RWPE2 (cell line): ENCODE data around the gene UBXN7.

Experiments used
- ATAC-seq: fragments of 200-7000 bp; cut with Tn5 transposase; 3 replicates; pipeline ENCODE4 v1.9.1; 2021; ENCODE audit warnings: low read depth
- DNase-seq: peaks from one replicate; pipeline ENCODE4 v3.0.0-alpha.2; 2020; ENCODE audit warnings: low spot score
- H3K27ac ChIP-seq: fragments of 450-650 bp; 2 replicates; pipeline ENCODE4 v1.5.1; 2017; ENCODE audit warnings: mild to moderate bottlenecking; ENCODE audit not compliant: poor library complexity, severe bottlenecking
- H3K27me3 ChIP-seq: fragments of 250-450 bp; sonication (Bioruptor Pico); 2 replicates; pipeline ENCODE4 v1.5.1; 2021; ENCODE audit warnings: mild to moderate bottlenecking, moderate library complexity; ENCODE audit not compliant: insufficient read depth, poor library complexity, severe bottlenecking
- H3K36me3 ChIP-seq: fragments of 250-450 bp; sonication (Bioruptor Pico); 2 replicates; pipeline ENCODE4 v1.5.1; 2020; ENCODE audit warnings: low read depth, mild to moderate bottlenecking, moderate library complexity
- H3K4me1 ChIP-seq: fragments of 250-450 bp; sonication (Bioruptor Pico); 2 replicates; pipeline ENCODE4 v1.5.1; 2021; ENCODE audit warnings: mild to moderate bottlenecking, moderate library complexity; ENCODE audit not compliant: insufficient read depth, poor library complexity, severe bottlenecking
- H3K4me3 ChIP-seq: fragments of 250-450 bp; sonication (Bioruptor Pico); 2 replicates; pipeline ENCODE4 v1.5.1; 2021; ENCODE audit warnings: mild to moderate bottlenecking, moderate library complexity; ENCODE audit not compliant: severe bottlenecking
- H3K9me3 ChIP-seq: fragments of 250-450 bp; sonication (Bioruptor Pico); 2 replicates; pipeline ENCODE4 v1.5.1; 2021; ENCODE audit warnings: mild to moderate bottlenecking, moderate library complexity; ENCODE audit not compliant: severe bottlenecking
- CTCF ChIP-seq: fragments of 450-650 bp; IDR thresholded peaks from one replicate; pipeline ENCODE4 v1.5.1; 2017; ENCODE audit warnings: mild to moderate bottlenecking, moderate library complexity; ENCODE audit not compliant: poor library complexity, severe bottlenecking

Gene UBXN7

GRCh38 chr3:196419386-196419785 lies 12.8 kb downstream of the UBXN7 start:
- no peak for DNase-seq
- no peaks in the 10 kb centered on the region for H3K27me3 ChIP-seq
- H3K36me3 ChIP-seq, result no peaks in the 10 kb centered on the region
- ATAC-seq, result no peak
- H3K4me1 ChIP-seq, result peaks cover 3% of the 10 kb centered on the region
- no peak overlapping the region for H3K27ac ChIP-seq
- H3K9me3 ChIP-seq, result no peaks in the 10 kb centered on the region
- H3K4me3 ChIP-seq, result no peak overlapping the region
- TF ChIP-seq CTCF, result no peak

GRCh38 chr3:196418601-196419000 lies 13.6 kb downstream of the UBXN7 start:
- DNase-seq, result no peak
- Histone ChIP-seq H3K4me3 (no peak overlapping the region), H3K27me3 (no peaks in the 10 kb centered on the region), H3K4me1 (peaks cover 3% of the 10 kb centered on the region), H3K27ac (no peak overlapping the region), H3K9me3 (no peaks in the 10 kb centered on the region), H3K36me3 (no peaks in the 10 kb centered on the region)
- no peak for TF ChIP-seq CTCF
- ATAC-seq, result no peak

- Histone ChIP-seq H3K36me3 (no peaks in the 10 kb centered on the region), H3K27ac (no peak overlapping the region), H3K9me3 (no peaks in the 10 kb centered on the region), H3K27me3 (no peaks in the 10 kb centered on the region), H3K4me3 (no peak overlapping the region), H3K4me1 (peaks cover 3% of the 10 kb centered on the region)
- no peak for TF ChIP-seq CTCF
- no peak for ATAC-seq
- DNase-seq, result no peak
Measured at GRCh38 chr3:196414469-196414868, 17.8 kb downstream of the UBXN7 start.

- H3K4me1 ChIP-seq, result peaks cover 3% of the 10 kb centered on the region
Measured at GRCh38 chr3:196412704-196413103, 19.5 kb downstream of the UBXN7 start.

More at GRCh38 chr3:196412704-196413103, 19.5 kb downstream of the UBXN7 start:
- ATAC-seq (no peak), DNase-seq (no peak)
- Histone ChIP-seq H3K9me3 (no peaks in the 10 kb centered on the region), H3K4me3 (no peak overlapping the region), H3K27ac (no peak overlapping the region), H3K36me3 (0 out of 2 replicates have a peak, but pooled peaks cover 9% of the 10 kb centered on the region), H3K27me3 (no peaks in the 10 kb centered on the region)
- TF ChIP-seq CTCF, result no peak
